SK-N-SH treated with all-trans-retinoic acid at 6 μM for 48 hours (cell line): Measurements from ENCODE around the gene ADGRV1.

ENCODE experiments used
- ATAC-seq: fragments of 200-7000 bp; cut with Tn5 transposase; 3 replicates; pipeline ENCODE4 v1.9.1; 2020; ENCODE audit warnings: mild to moderate bottlenecking, moderate library complexity
- ARNTL ChIP-seq: fragments of 450-650 bp; formaldehyde crosslinking; IDR thresholded peaks from 2 replicates; pipeline ENCODE4 v1.5.0; 2020; ENCODE audit warnings: low read depth, mild to moderate bottlenecking, moderate library complexity, borderline replicate concordance
- CREB5 ChIP-seq: fragments of 250-450 bp; sonication (Bioruptor Pico); IDR thresholded peaks from 2 replicates; pipeline ENCODE4 v1.5.1; 2020; ENCODE audit warnings: low read depth, mild to moderate bottlenecking, moderate library complexity
- CSDC2 ChIP-seq: fragments of 250-450 bp; sonication (Bioruptor Pico); IDR thresholded peaks from 2 replicates; pipeline ENCODE4 v1.5.0; 2020; ENCODE audit warnings: mild to moderate bottlenecking, moderate library complexity
- CSRNP3 ChIP-seq: fragments of 250-450 bp; sonication (Bioruptor Pico); IDR thresholded peaks from 2 replicates; pipeline ENCODE4 v1.5.1; 2021; ENCODE audit warnings: mild to moderate bottlenecking, moderate library complexity
- OSR1 ChIP-seq: fragments of 250-450 bp; sonication (Bioruptor Pico); IDR thresholded peaks from 2 replicates; pipeline ENCODE4 v1.8.0; 2022; ENCODE audit warnings: moderate library complexity, mild to moderate bottlenecking, inconsistent platforms
- PATZ1 ChIP-seq: fragments of 250-450 bp; sonication (Bioruptor Pico); IDR thresholded peaks from 2 replicates; pipeline ENCODE4 v1.8.0; 2020; ENCODE audit warnings: mild to moderate bottlenecking, moderate library complexity, borderline replicate concordance
- POU6F1 ChIP-seq: fragments of 250-450 bp; sonication (Bioruptor Pico); IDR thresholded peaks from 2 replicates; pipeline ENCODE4 v1.8.0; 2021; ENCODE audit warnings: low read depth, mild to moderate bottlenecking, moderate library complexity, borderline replicate concordance
- PPARA ChIP-seq: fragments of 250-450 bp; sonication (Bioruptor Pico); IDR thresholded peaks from 2 replicates; pipeline ENCODE4 v1.5.0; 2020; ENCODE audit warnings: mild to moderate bottlenecking, borderline replicate concordance
- RARB ChIP-seq: fragments of 250-450 bp; sonication (Bioruptor Pico); IDR thresholded peaks from 2 replicates; pipeline ENCODE4 v1.8.0; 2021; ENCODE audit warnings: mild to moderate bottlenecking, moderate library complexity
- SNAI2 ChIP-seq: fragments of 250-450 bp; sonication (Bioruptor Pico); IDR thresholded peaks from 2 replicates; pipeline ENCODE4 v1.5.0; 2020; ENCODE audit warnings: mild to moderate bottlenecking, moderate library complexity
- TCF4 ChIP-seq: fragments of 250-450 bp; sonication (Bioruptor Pico); IDR thresholded peaks from 2 replicates; pipeline ENCODE4 v1.8.0; 2021; ENCODE audit warnings: mild to moderate bottlenecking, moderate library complexity, borderline replicate concordance
- TOX ChIP-seq: fragments of 250-450 bp; sonication (Bioruptor Pico); IDR thresholded peaks from 2 replicates; pipeline ENCODE4 v1.8.0; 2021; ENCODE audit warnings: mild to moderate bottlenecking, moderate library complexity, borderline replicate concordance
- TSHZ2 ChIP-seq: fragments of 250-450 bp; sonication (Bioruptor Pico); IDR thresholded peaks from 2 replicates; pipeline ENCODE4 v1.5.0; 2020; ENCODE audit warnings: mild to moderate bottlenecking, moderate library complexity
- ZC3H10 ChIP-seq: fragments of 250-450 bp; sonication (Bioruptor Pico); IDR thresholded peaks from 2 replicates; pipeline ENCODE4 v1.5.1; 2021; ENCODE audit warnings: mild to moderate bottlenecking, moderate library complexity
- ZFP3 ChIP-seq: fragments of 250-450 bp; sonication (Bioruptor Pico); IDR thresholded peaks from 2 replicates; pipeline ENCODE4 v1.5.0; 2020; ENCODE audit warnings: mild to moderate bottlenecking, moderate library complexity
- ZFP30 ChIP-seq: fragments of 450-650 bp; formaldehyde crosslinking; IDR thresholded peaks from 2 replicates; pipeline ENCODE4 v1.5.0; 2022; ENCODE audit warnings: mild to moderate bottlenecking, moderate library complexity
- ZNF565 ChIP-seq: fragments of 450-650 bp; formaldehyde crosslinking; conservative IDR thresholded peaks from 2 replicates; pipeline ENCODE4 v1.5.0; 2020; ENCODE audit warnings: low read depth, mild to moderate bottlenecking, moderate library complexity
- ZNF70 ChIP-seq: fragments of 450-650 bp; formaldehyde crosslinking; IDR thresholded peaks from 2 replicates; pipeline ENCODE4 v1.5.0; 2020; ENCODE audit warnings: mild to moderate bottlenecking, moderate library complexity

The ADGRV1 gene

GRCh38 chr5:90557871-90558270 lies 726 bp upstream of the ADGRV1 start:
- TF ChIP-seq TCF4 (CRISPR knock-in tag) (no peak), CREB5 (CRISPR knock-in tag) (no peak), ARNTL (CRISPR knock-in tag) (no peak), CSDC2 (CRISPR knock-in tag) (no peak), RARB (CRISPR knock-in tag) (no peak), ZFP3 (no peak), ZNF70 (CRISPR knock-in tag) (no peak), ZFP30 (CRISPR knock-in tag) (no peak)
- TF ChIP-seq, all 23 proteins: peak for 0
- ATAC-seq = no peak

- TF ChIP-seq CREB5 (CRISPR knock-in tag) (no peak), POU6F1 (CRISPR knock-in tag) (no peak), SNAI2 (CRISPR knock-in tag) (no peak), ARNTL (CRISPR knock-in tag) (no peak), TSHZ2 (CRISPR knock-in tag) (no peak), RARB (CRISPR knock-in tag) (no peak), ZNF565 (CRISPR knock-in tag) (no peak), ZFP30 (CRISPR knock-in tag) (no peak), TCF4 (CRISPR knock-in tag) (no peak), TOX (CRISPR knock-in tag) (no peak), OSR1 (no peak), CSDC2 (CRISPR knock-in tag) (no peak), CSRNP3 (CRISPR knock-in tag) (no peak)
- no peak for ATAC-seq
Measured at GRCh38 chr5:90560771-90561170, 2.2 kb downstream of the ADGRV1 start.

- TF ChIP-seq SNAI2 (CRISPR knock-in tag) (no peak), OSR1 (no peak)
- ATAC-seq = no peak
Measured at GRCh38 chr5:90561766-90562165, 3.2 kb downstream of the ADGRV1 start.

GRCh38 chr5:90562341-90562740 lies 3.7 kb downstream of the ADGRV1 start:
- ATAC-seq = no peak
- no peak for TF ChIP-seq PATZ1 (CRISPR knock-in tag)
- TF ChIP-seq RARB (CRISPR knock-in tag) = no peak
- TF ChIP-seq OSR1 = no peak
- TF ChIP-seq ZC3H10 = no peak
- TF ChIP-seq PPARA (CRISPR knock-in tag) = no peak
- no peak for TF ChIP-seq CSRNP3 (CRISPR knock-in tag)
- no peak for TF ChIP-seq TSHZ2 (CRISPR knock-in tag)
- no peak for TF ChIP-seq ZFP30 (CRISPR knock-in tag)
